ENCODE data around the gene ABCC4. TPM values are rescaled to one million over a fixed set of nuclear protein-coding genes. Genes with fewer than 3 reads are reported as not detected.
A peak's percentile ranks its signal among the peaks of the same experiment; 100 is the strongest.

Gene ABCC4, protein sequence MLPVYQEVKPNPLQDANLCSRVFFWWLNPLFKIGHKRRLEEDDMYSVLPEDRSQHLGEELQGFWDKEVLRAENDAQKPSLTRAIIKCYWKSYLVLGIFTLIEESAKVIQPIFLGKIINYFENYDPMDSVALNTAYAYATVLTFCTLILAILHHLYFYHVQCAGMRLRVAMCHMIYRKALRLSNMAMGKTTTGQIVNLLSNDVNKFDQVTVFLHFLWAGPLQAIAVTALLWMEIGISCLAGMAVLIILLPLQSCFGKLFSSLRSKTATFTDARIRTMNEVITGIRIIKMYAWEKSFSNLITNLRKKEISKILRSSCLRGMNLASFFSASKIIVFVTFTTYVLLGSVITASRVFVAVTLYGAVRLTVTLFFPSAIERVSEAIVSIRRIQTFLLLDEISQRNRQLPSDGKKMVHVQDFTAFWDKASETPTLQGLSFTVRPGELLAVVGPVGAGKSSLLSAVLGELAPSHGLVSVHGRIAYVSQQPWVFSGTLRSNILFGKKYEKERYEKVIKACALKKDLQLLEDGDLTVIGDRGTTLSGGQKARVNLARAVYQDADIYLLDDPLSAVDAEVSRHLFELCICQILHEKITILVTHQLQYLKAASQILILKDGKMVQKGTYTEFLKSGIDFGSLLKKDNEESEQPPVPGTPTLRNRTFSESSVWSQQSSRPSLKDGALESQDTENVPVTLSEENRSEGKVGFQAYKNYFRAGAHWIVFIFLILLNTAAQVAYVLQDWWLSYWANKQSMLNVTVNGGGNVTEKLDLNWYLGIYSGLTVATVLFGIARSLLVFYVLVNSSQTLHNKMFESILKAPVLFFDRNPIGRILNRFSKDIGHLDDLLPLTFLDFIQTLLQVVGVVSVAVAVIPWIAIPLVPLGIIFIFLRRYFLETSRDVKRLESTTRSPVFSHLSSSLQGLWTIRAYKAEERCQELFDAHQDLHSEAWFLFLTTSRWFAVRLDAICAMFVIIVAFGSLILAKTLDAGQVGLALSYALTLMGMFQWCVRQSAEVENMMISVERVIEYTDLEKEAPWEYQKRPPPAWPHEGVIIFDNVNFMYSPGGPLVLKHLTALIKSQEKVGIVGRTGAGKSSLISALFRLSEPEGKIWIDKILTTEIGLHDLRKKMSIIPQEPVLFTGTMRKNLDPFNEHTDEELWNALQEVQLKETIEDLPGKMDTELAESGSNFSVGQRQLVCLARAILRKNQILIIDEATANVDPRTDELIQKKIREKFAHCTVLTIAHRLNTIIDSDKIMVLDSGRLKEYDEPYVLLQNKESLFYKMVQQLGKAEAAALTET (N-terminal part only)
- 18.5 TPM for total RNA-seq

DNA sequence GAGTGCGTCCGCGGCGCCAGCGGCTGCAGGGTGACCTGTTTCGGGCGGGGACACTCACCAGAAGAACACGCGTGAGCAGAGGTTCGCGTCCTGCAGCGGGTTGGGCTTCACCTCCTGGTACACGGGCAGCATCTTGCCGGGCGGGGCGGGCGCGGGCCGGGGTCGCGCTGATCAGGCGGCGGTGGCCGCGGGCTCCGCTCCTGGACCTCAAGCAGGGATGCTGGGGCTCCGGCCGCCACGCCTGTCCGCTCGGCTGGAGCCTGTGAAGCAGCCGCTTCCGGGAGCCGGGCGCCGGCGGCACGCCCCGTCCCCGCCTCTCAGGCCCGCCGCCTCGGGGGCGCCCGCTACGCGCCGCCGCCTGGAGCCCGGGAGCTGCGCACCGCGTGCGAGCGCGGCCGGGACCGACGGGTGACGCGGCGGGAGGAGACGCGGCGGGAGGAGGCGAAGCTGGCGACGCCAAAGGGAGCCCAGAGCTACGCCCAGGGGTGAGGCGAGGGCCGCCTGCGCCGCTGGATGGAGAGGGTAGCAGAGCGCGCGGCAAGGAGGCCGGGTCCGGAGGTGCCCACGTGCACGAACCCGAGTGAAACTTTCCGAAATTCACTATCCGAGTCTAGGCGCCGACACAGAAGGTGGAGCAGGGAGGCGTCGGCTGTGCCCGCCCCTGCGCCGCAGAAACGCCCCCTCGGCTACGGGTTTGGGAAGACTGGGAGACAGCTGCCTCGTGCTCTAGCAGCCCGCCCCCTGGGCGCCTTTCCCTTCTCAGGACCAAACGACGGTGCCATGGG is at the start of gene ABCC4:
ABCC4 (minus strand) TSS at position 269 of the 785 bp plus-strand sequence; CDS start at position 132, 137 bp downstream.

Small RNA genes lying within 50 kb of the gene (small RNA-seq; reads per million reads assigned to genes)
- not detected for gene RNU6-62P
- not detected for gene RNY3P8
- 538 reads per million, percentile 98 among the genes with 10 or more reads in this experiment for gene RNY4P27

Data from diencephalon (tissue), 1 donor.